K562 (cell line): ENCODE data around the gene DPH2. TPM values are rescaled to one million over a fixed set of nuclear protein-coding genes. Genes with fewer than 3 reads are reported as not detected.

Experiments
- ATAC-seq: fragments of 200-7000 bp; cut with Tn5 transposase; 3 replicates; pipeline ENCODE4 v1.9.1; 2020; ENCODE audit warnings: moderate library complexity
- BruUV-seq: library from RNA; stranded (reverse); fragments of 400-500 nt; replicated peaks from 2 replicates; lab custom pipeline; 2021; lab: Mats Ljungman, UMichigan
- CTCF ChIA-PET: fragments of 300-600 bp; formaldehyde crosslinking; extraction: SDS; loops from one replicate; lab custom pipeline; 2021; ENCODE audit warnings: low intra/inter-chr PET ratio; lab: Yijun Ruan, JAX
- POLR2A ChIA-PET: fragments of 300-600, 350-650 bp; sonication (Branson Sonifier 250); formaldehyde crosslinking; extraction: SDS; loops from one replicate; lab custom pipeline; 2021; ENCODE audit warnings: antibody characterized with exemption, inconsistent platforms; lab: Yijun Ruan, JAX
- DNase-seq, 4 experiments: peaks; one replicate each; pipeline versions ENCODE4 v3.0.0 to v3.0.0-alpha.2; 2011 to 2018; ENCODE audit warnings: low spot score in 3 of 4, mixed read lengths in 3 of 4; ENCODE audit errors: extremely low read depth in 1 of 4
- FAIRE-seq: peaks from 2 replicates; lab custom pipeline; 2011; peaks lifted over from hg19 to GRCh38; lab: Jason Lieb, UNC
- H2AFZ ChIP-seq: 2 replicates; pipeline ENCODE4 v1.6.0; 2011; ENCODE audit warnings: low read depth, low read length, control low read depth, inconsistent platforms
- H3K27ac ChIP-seq: fragments of 200-600 bp; 3 replicates; pipeline ENCODE4 v1.8.0; 2011; ENCODE audit warnings: low read depth, mild to moderate bottlenecking, control low read depth, inconsistent platforms, low read length, moderate library complexity, mixed read lengths; ENCODE audit errors: extremely low read depth
- H3K27me3 ChIP-seq, 2 experiments: fragments of 300-600 bp in 1 of 2; 2 replicates in 1 of 2; 3 replicates in 1 of 2; pipeline versions ENCODE4 v1.6.0 to v1.8.0; 2011; ENCODE audit warnings: inconsistent platforms in 2 of 2, low read length in 2 of 2, mild to moderate bottlenecking in 1 of 2, mixed read lengths in 1 of 2, moderate library complexity in 1 of 2; ENCODE audit not compliant: control insufficient read depth in 2 of 2, insufficient read depth in 2 of 2
- H3K36me3 ChIP-seq: fragments of 300-600 bp; 3 replicates; pipeline ENCODE4 v1.8.0; 2011; ENCODE audit warnings: mild to moderate bottlenecking, low read length, inconsistent platforms; ENCODE audit not compliant: control insufficient read depth, insufficient read depth
- H3K4me1 ChIP-seq, 2 experiments: fragments of 200-600 bp in 1 of 2; replicated peaks in 1 of 2; 2 replicates in 1 of 2; 3 replicates in 1 of 2; pipeline versions ENCODE4 v1.5.1 to v1.8.0; 2011; ENCODE audit warnings: inconsistent platforms in 2 of 2, low read length in 2 of 2, mild to moderate bottlenecking in 1 of 2, mixed read lengths in 1 of 2, moderate library complexity in 1 of 2; ENCODE audit not compliant: control insufficient read depth in 2 of 2, insufficient read depth in 2 of 2
- H3K4me2 ChIP-seq: 2 replicates; pipeline ENCODE4 v1.6.1; 2011; ENCODE audit warnings: low read length, control low read depth, inconsistent platforms, mixed read lengths; ENCODE audit not compliant: insufficient read depth
- H3K4me3 ChIP-seq: fragments of 200-600 bp; sonication (generic), shearing (Covaris generic); 2 replicates; pipeline ENCODE4 v1.5.1; 2016; ENCODE audit warnings: control low read depth, inconsistent platforms
- H3K79me2 ChIP-seq: fragments of 200-600 bp; 3 replicates; pipeline ENCODE4 v1.8.0; 2011; ENCODE audit warnings: low read length, inconsistent platforms; ENCODE audit not compliant: control insufficient read depth, insufficient read depth
- H3K9ac ChIP-seq, 2 experiments: 2 replicates each; pipeline versions ENCODE4 v1.6.0 to v1.6.1; 2011; ENCODE audit warnings: low read depth in 2 of 2, low read length in 2 of 2, control low read depth in 1 of 2, inconsistent platforms in 1 of 2, mild to moderate bottlenecking in 1 of 2, mixed read lengths in 1 of 2; ENCODE audit not compliant: insufficient read depth in 1 of 2
- H3K9me1 ChIP-seq: one replicate; pipeline ENCODE4 v1.6.0; 2011; ENCODE audit warnings: inconsistent platforms, mild to moderate bottlenecking, low read length, moderate library complexity; ENCODE audit not compliant: control insufficient read depth, insufficient read depth
- H3K9me3 ChIP-seq: replicated peaks from 2 replicates; pipeline ENCODE4 v1.5.1; 2011; ENCODE audit warnings: low read depth, low read length, inconsistent platforms; ENCODE audit not compliant: control insufficient read depth, insufficient read depth
- H4K20me1 ChIP-seq: replicated peaks from 2 replicates; pipeline ENCODE4 v1.6.1; 2011; ENCODE audit warnings: low read length, inconsistent platforms, mixed read lengths; ENCODE audit not compliant: control insufficient read depth, insufficient read depth
- ELF2 ChIP-seq: fragments of 250-450 bp; sonication (Bioruptor Pico); IDR thresholded peaks from 2 replicates; pipeline ENCODE4 v1.5.0; 2021; ENCODE audit warnings: mild to moderate bottlenecking
- FOSL1 ChIP-seq: fragments of 200-800 bp; sonication (Bioruptor generic); conservative IDR thresholded peaks from 2 replicates; pipeline ENCODE4 v1.6.1; 2016; ENCODE audit warnings: missing genetic modification characterization, missing compliant biosample characterization
- HNRNPK ChIP-seq: fragments of 200-400 bp; formaldehyde crosslinking; IDR thresholded peaks from one replicate; pipeline ENCODE4 v1.6.1; 2018; ENCODE audit warnings: mild to moderate bottlenecking, low read depth, low read length; ENCODE audit not compliant: poor library complexity, severe bottlenecking
- RAD21 ChIP-seq, 2 experiments: fragments of 250-450 bp in 1 of 2; fragments of 450-650 bp in 1 of 2; sonication (Bioruptor Pico) in 1 of 2; formaldehyde crosslinking in 1 of 2; IDR thresholded peaks in 1 of 2; conservative IDR thresholded peaks in 1 of 2; 2 replicates each; pipeline versions ENCODE4 v1.4.0 to v1.8.0; 2020 to 2022; ENCODE audit warnings: mild to moderate bottlenecking in 2 of 2, moderate library complexity in 1 of 2
- ZFX ChIP-seq: sonication (generic); formaldehyde crosslinking; IDR thresholded peaks from 2 replicates; pipeline ENCODE4 v1.8.0; 2022; ENCODE audit warnings: mild to moderate bottlenecking, missing genetic modification reagents, moderate library complexity
- ZNF165 ChIP-seq: fragments of 250-450 bp; sonication (Bioruptor Pico); IDR thresholded peaks from 2 replicates; pipeline ENCODE4 v1.4.0; 2020; ENCODE audit warnings: borderline replicate concordance
- ZNF197 ChIP-seq: fragments of 200-800 bp; sonication (Bioruptor generic); IDR thresholded peaks from 2 replicates; pipeline ENCODE4 v1.6.1; 2016; ENCODE audit warnings: low read depth, missing genetic modification characterization, missing compliant biosample characterization
- ZNF324 ChIP-seq: fragments of 250-450 bp; sonication (Bioruptor Pico); IDR thresholded peaks from 2 replicates; pipeline ENCODE4 v1.4.0; 2020; ENCODE audit warnings: mild to moderate bottlenecking
- ZNF57 ChIP-seq: fragments of 450-650 bp; formaldehyde crosslinking; IDR thresholded peaks from 2 replicates; pipeline ENCODE4 v1.4.0; 2020; ENCODE audit warnings: mild to moderate bottlenecking, moderate library complexity
- ZNF717 ChIP-seq: fragments of 250-450 bp; sonication (Bioruptor Pico); IDR thresholded peaks from 2 replicates; pipeline ENCODE4 v1.5.0; 2021
- WGBS: fragments of 100-300 bp; shearing (Covaris generic); methylation state at CpG from one replicate; pipeline ENCODE4 v1.1.6; 2016; ENCODE audit warnings: low coverage, mixed read lengths; ENCODE audit not compliant: insufficient coverage; ENCODE audit errors: missing lambda C conversion rate; 5-methylcytosine and 5-hydroxymethylcytosine counted together
- in situ Hi-C: fragments of 300-500 bp; cut with MboI; formaldehyde crosslinking; loops from 4 replicates; pipeline ENCODE4 v1.15.0; 2018; ENCODE audit warnings: inconsistent platforms, mixed read lengths
- intact Hi-C: fragments of 100-400 bp; cut with micrococcal nuclease; formaldehyde crosslinking; loops from 2 replicates; pipeline ENCODE4 v1.14.2; 2022
- polyA plus RNA-seq, 8 experiments: library from polyadenylated mRNA; depleted of rRNA in 4 of 8; stranded (reverse) in 5 of 8; unstranded in 3 of 8; fragments of >200 nt; fragmentation: Nextera tagmentation in 2 of 8; fragmentation: Illumina TruSeq in 1 of 8; extraction: Ambion mirVana in 2 of 8; extraction: Trizol in 1 of 8; gene quantifications; 2 replicates each; pipeline versions ENCODE4 v1.2.1 to v1.2.3, GENCODE V29; 2011 to 2014; ENCODE audit warnings: inconsistent platforms in 1 of 8, missing spikeins in 1 of 8
- total RNA-seq, 7 experiments: library from RNA; depleted of rRNA in 6 of 7; stranded (reverse); fragments of >200 nt in 6 of 7; fragmentation: Illumina TruSeq in 2 of 7; extraction: Trizol in 2 of 7; gene quantifications; 2 replicates each; pipeline versions ENCODE4 v1.2.1 to v1.2.3, GENCODE V29; 2011 to 2021; ENCODE audit warnings: low replicate concordance in 1 of 7
- TF ChIP-seq, protein P1 (sequence below), 3 experiments: IDR thresholded peaks in 2 of 3; conservative IDR thresholded peaks in 1 of 3; 2 replicates each; pipeline ENCODE4 v1.5.1; 2011 to 2012; ENCODE audit warnings: low read length in 3 of 3, mild to moderate bottlenecking in 3 of 3, control low read depth in 2 of 3, improper control_type of control experiment in 1 of 3, inconsistent platforms in 1 of 3, low read depth in 1 of 3, mixed read lengths in 1 of 3, moderate library complexity in 1 of 3; ENCODE audit not compliant: insufficient read depth in 2 of 3
- TF ChIP-seq, protein P2 (sequence below): fragments of 250-450 bp; sonication (Bioruptor Pico); IDR thresholded peaks from 2 replicates; pipeline ENCODE4 v1.9.0; 2021; ENCODE audit warnings: mild to moderate bottlenecking, inconsistent platforms
- TF ChIP-seq, protein P3 (sequence below): fragments of 450-650 bp; formaldehyde crosslinking; IDR thresholded peaks from 2 replicates; pipeline ENCODE4 v1.4.0; 2022; ENCODE audit warnings: missing genetic modification characterization

The DPH2 gene
- total and polyA plus RNA-seq, 9 of the 15 experiments (the other 6 are each of a cell fraction or from before 2014, with no cell fraction given), result 17.9 to 94.1 (median 68.1) TPM

DNA sequence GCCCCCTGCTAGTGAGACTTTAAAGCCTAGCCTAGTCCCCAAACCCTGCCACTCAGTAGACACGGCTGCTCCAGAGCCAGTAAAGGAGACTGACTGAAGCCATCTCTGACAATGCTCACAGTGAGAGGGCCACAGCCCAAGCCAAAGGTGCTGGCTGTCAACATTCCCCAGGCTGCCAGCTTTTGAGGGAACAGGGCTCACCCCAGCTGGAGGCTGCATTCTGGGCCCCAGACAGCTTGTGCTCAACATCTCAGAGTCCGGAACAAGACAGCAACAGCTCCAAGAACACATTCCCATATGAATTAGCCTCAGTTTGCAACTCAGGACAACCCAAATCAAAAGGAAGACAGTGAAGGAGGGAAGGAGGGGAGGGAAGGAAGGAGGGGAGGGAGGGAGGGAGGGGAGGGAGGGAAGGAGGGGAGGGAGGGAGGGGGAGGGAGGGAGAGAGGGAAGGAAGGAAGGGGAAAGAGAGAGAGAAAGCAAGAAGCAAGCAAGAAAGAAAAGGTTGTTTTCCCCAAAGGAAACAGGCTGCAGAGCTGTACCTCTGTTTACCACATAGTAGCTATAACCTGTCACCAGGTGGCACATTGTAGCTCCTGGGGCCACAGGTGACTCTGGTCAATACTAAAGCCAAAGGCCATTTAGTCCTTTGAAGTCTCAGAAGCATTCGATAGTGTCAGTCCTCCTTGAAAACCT, 30.8 kb upstream of the DPH2 start:
- intact Hi-C loops (no loop called here), in situ Hi-C loops (loop anchor here (5.0 to 10.0 kb wide), 2 partner anchors 412 to 704 kb away; no protein-coding TSS in a partner anchor)
- no peaks in the 10 kb centered on the region for H3K27me3 ChIP-seq
- H3K4me1 ChIP-seq, result peaks cover 11 to 15% of the 10 kb centered on the region in 2 experiments; a peak in 4 of 5 replicates
- FAIRE-seq, result peak; percentile 32
- no peak overlapping the region for H3K27ac ChIP-seq
- ATAC-seq, result no peak
- peaks cover 4% of the 10 kb centered on the region; the same call in 2 of the 3 replicates for H3K36me3 ChIP-seq
- peaks cover 9% of the 10 kb centered on the region for H3K9me1 ChIP-seq
- no peaks in the 10 kb centered on the region for H3K9me3 ChIP-seq
- TF ChIP-seq, protein P1, sequence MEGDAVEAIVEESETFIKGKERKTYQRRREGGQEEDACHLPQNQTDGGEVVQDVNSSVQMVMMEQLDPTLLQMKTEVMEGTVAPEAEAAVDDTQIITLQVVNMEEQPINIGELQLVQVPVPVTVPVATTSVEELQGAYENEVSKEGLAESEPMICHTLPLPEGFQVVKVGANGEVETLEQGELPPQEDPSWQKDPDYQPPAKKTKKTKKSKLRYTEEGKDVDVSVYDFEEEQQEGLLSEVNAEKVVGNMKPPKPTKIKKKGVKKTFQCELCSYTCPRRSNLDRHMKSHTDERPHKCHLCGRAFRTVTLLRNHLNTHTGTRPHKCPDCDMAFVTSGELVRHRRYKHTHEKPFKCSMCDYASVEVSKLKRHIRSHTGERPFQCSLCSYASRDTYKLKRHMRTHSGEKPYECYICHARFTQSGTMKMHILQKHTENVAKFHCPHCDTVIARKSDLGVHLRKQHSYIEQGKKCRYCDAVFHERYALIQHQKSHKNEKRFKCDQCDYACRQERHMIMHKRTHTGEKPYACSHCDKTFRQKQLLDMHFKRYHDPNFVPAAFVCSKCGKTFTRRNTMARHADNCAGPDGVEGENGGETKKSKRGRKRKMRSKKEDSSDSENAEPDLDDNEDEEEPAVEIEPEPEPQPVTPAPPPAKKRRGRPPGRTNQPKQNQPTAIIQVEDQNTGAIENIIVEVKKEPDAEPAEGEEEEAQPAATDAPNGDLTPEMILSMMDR (IDR thresholded peaks at IDR 0.05 in 2 of 3, conservative IDR thresholded peaks at IDR 0.05 in 1 of 3; ENCODE audit: insufficient read depth in 2 of 3, low read depth in 1 of 3, low read length in 3 of 3), result peak in 1 of 3 experiments; percentile 2; a peak in 1 of 6 replicates
- TF ChIP-seq RAD21 (CRISPR knock-in tag; conservative IDR thresholded peaks at IDR 0.05 in 1 of 2, IDR thresholded peaks at IDR 0.05 in 1 of 2) (peak in 1 of 2 experiments; percentile 19; a peak in 1 of 4 replicates), FOSL1 (tag) (no peak), ZNF324 (CRISPR knock-in tag) (no peak), ELF2 (CRISPR knock-in tag) (no peak), ZNF165 (CRISPR knock-in tag) (no peak), ZNF197 (no peak), ZNF57 (CRISPR knock-in tag) (no peak), ZFX (CRISPR knock-in tag) (no peak), HNRNPK (peak; percentile 64), ZNF717 (CRISPR knock-in tag) (no peak)
- TF ChIP-seq, protein P2, sequence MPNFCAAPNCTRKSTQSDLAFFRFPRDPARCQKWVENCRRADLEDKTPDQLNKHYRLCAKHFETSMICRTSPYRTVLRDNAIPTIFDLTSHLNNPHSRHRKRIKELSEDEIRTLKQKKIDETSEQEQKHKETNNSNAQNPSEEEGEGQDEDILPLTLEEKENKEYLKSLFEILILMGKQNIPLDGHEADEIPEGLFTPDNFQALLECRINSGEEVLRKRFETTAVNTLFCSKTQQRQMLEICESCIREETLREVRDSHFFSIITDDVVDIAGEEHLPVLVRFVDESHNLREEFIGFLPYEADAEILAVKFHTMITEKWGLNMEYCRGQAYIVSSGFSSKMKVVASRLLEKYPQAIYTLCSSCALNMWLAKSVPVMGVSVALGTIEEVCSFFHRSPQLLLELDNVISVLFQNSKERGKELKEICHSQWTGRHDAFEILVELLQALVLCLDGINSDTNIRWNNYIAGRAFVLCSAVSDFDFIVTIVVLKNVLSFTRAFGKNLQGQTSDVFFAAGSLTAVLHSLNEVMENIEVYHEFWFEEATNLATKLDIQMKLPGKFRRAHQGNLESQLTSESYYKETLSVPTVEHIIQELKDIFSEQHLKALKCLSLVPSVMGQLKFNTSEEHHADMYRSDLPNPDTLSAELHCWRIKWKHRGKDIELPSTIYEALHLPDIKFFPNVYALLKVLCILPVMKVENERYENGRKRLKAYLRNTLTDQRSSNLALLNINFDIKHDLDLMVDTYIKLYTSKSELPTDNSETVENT (CRISPR knock-in tag), result peak; percentile 35; the same call in 1 of the 2 replicates
- TF ChIP-seq, protein P3, sequence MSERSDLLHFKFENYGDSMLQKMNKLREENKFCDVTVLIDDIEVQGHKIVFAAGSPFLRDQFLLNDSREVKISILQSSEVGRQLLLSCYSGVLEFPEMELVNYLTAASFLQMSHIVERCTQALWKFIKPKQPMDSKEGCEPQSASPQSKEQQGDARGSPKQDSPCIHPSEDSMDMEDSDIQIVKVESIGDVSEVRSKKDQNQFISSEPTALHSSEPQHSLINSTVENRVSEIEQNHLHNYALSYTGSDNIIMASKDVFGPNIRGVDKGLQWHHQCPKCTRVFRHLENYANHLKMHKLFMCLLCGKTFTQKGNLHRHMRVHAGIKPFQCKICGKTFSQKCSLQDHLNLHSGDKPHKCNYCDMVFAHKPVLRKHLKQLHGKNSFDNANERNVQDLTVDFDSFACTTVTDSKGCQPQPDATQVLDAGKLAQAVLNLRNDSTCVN (CRISPR knock-in tag), result no peak
- H4K20me1 ChIP-seq, result 0 out of 2 replicates have a peak, but pooled peaks cover 3% of the 10 kb centered on the region
- ChIA-PET POLR2A (interaction anchor here (0.6 to 1.5 kb wide), 5 partner anchors 10 to 426 kb away, joined by 3 to 5 read pairs (median 3); no protein-coding TSS in a partner anchor), CTCF (no interaction called here)
- no peak overlapping the region for H3K4me3 ChIP-seq
- no peak overlapping the region; a peak in 1 of 4 replicates for H3K9ac ChIP-seq
- WGBS, result 78% methylated on average over 3 of the region's 3 CpGs
- BruUV-seq, result no TSS peak
- no peak overlapping the region for H2AFZ ChIP-seq
- H3K4me2 ChIP-seq, result no peak overlapping the region
- H3K79me2 ChIP-seq, result no peaks in the 10 kb centered on the region
- no peak for DNase-seq
